Mesendoderm (in vitro differentiated cells): Measurements from ENCODE around the gene MSRB1.
"Not testable (repeated sequence)": the region's sequence is repeated elsewhere in the genome, so short reads cannot be mapped to it uniquely, and the experiment has no call there.

ENCODE experiments used
- DNase-seq: peaks from one replicate; pipeline ENCODE4 v3.0.0; 2013
- H2AK5ac ChIP-seq: 2 replicates; pipeline ENCODE4 v1.6.1; 2013; ENCODE audit warnings: low read length, inconsistent platforms
- H2BK120ac ChIP-seq: 2 replicates; pipeline ENCODE4 v1.6.1; 2013; ENCODE audit warnings: low read depth, mild to moderate bottlenecking, low read length, moderate library complexity, mixed read lengths
- H2BK15ac ChIP-seq: replicated peaks from 2 replicates; pipeline ENCODE4 v1.6.1; 2013; ENCODE audit warnings: low read depth, mild to moderate bottlenecking, moderate library complexity
- H2BK5ac ChIP-seq: 2 replicates; pipeline ENCODE4 v1.6.1; 2013; ENCODE audit warnings: low read length, inconsistent platforms
- H3K18ac ChIP-seq: 2 replicates; pipeline ENCODE4 v1.6.1; 2013; ENCODE audit warnings: mild to moderate bottlenecking, low read length, mixed read lengths
- H3K23ac ChIP-seq: one replicate; pipeline ENCODE4 v1.6.1; 2013; ENCODE audit warnings: low read length
- H3K27ac ChIP-seq: 2 replicates; pipeline ENCODE4 v1.5.1; 2013; ENCODE audit warnings: low read depth, mild to moderate bottlenecking, inconsistent platforms, low read length, moderate library complexity
- H3K27me3 ChIP-seq: 2 replicates; pipeline ENCODE4 v1.6.1; 2013; ENCODE audit warnings: low read length, control low read depth, mild to moderate bottlenecking, inconsistent platforms; ENCODE audit not compliant: insufficient read depth, poor library complexity
- H3K36me3 ChIP-seq: 2 replicates; pipeline ENCODE4 v1.6.1; 2013; ENCODE audit warnings: low read length, inconsistent platforms; ENCODE audit not compliant: control insufficient read depth, insufficient read depth
- H3K4ac ChIP-seq: one replicate; pipeline ENCODE4 v1.6.1; 2013; ENCODE audit warnings: low read depth, mild to moderate bottlenecking, low read length, moderate library complexity
- H3K4me1 ChIP-seq: 2 replicates; pipeline ENCODE4 v1.6.1; 2013; ENCODE audit warnings: low read depth, low read length, inconsistent platforms; ENCODE audit not compliant: control insufficient read depth
- H3K4me2 ChIP-seq: 2 replicates; pipeline ENCODE4 v1.6.1; 2013; ENCODE audit warnings: low read length
- H3K4me3 ChIP-seq: 2 replicates; pipeline ENCODE4 v1.5.1; 2013; ENCODE audit warnings: mild to moderate bottlenecking, low read length
- H3K56ac ChIP-seq: one replicate; pipeline ENCODE4 v1.6.1; 2013; ENCODE audit warnings: low read length
- H3K79me1 ChIP-seq: 2 replicates; pipeline ENCODE4 v1.6.1; 2013; ENCODE audit warnings: low read length, inconsistent platforms
- H3K79me2 ChIP-seq: 2 replicates; pipeline ENCODE4 v1.6.1; 2013; ENCODE audit warnings: mild to moderate bottlenecking, low read length; ENCODE audit not compliant: control insufficient read depth, insufficient read depth
- H3K9ac ChIP-seq: 2 replicates; pipeline ENCODE4 v1.6.1; 2013; ENCODE audit warnings: low read length, inconsistent platforms
- H4K5ac ChIP-seq: one replicate; pipeline ENCODE4 v1.6.1; 2013; ENCODE audit warnings: low read length
- H4K8ac ChIP-seq: one replicate; pipeline ENCODE4 v1.6.1; 2013; ENCODE audit warnings: low read depth, mild to moderate bottlenecking, control low read depth, low read length, moderate library complexity
- WGBS: extraction: QIAGEN DNeasy Blood & Tissue Kit; methylation state at CpG from one replicate; pipeline ENCODE4 v1.1.7; 2013; ENCODE audit warnings: low lambda C conversion rate, missing lambda C conversion rate; ENCODE audit not compliant: insufficient coverage; ENCODE audit errors: extremely low coverage; 5-methylcytosine and 5-hydroxymethylcytosine counted together

Gene MSRB1

GRCh38 chr16:1924095-1924494 is 18.9 kb downstream of the MSRB1 start:
- Histone ChIP-seq H3K56ac (no peak overlapping the region), H3K79me2 (no peaks in the 10 kb centered on the region), H4K5ac (no peak overlapping the region), H3K23ac (no peak overlapping the region), H3K18ac (peak overlapping the region; percentile 36), H2BK120ac (no peak overlapping the region), H3K4ac (no peak overlapping the region), H3K27ac (no peak overlapping the region), H3K27me3 (peaks cover 14% of the 10 kb centered on the region), H3K36me3 (no peaks in the 10 kb centered on the region), H3K79me1 (no peaks in the 10 kb centered on the region), H3K9ac (peak overlapping the region; percentile 45), H3K4me2 (no peak overlapping the region), H2BK15ac (no peak overlapping the region), H2AK5ac (no peak overlapping the region), H2BK5ac (no peak overlapping the region), H3K4me3 (no peak overlapping the region), H4K8ac (no peak overlapping the region), H3K4me1 (no peaks in the 10 kb centered on the region)
- DNase-seq = no peak
- no CpG with 5 or more reads among the region's 5 CpGs for WGBS

DNA sequence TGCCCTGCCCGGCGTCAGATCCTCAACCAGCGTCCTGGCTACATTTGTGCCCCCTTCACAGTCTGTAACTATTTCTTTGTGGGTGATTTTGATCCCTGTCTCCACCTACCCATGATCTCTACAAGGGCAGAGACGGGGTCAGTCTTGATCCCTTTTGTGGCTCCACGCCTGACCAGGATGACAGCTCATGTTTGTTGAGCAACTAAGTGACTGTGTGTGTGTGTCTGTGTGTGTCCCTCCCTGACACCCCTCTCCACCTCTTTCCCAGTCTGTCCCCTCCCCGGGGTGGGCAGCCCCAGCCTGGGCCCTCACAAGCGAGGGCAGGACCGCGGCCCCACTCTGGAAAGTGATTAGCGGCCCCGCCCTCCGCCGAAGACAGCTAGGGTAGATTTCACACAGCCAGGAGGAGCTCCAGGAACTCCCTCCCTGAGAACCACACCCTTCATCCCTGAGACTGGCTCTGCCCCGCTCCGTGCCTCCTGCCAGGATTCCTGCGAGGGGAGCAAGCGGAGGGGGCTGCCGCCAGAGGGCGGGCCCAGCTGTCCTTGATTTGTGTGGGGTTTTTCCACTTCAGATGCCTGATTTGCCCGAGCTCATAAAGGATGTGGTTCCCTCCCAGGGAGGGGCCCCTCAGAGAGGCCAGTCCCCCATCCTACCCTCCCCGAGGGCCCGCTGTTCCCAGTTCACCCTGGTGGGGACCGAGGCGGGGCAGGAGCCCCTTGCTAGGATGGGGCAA is 19.5 kb downstream of the MSRB1 start:
- H3K27ac ChIP-seq = no peak overlapping the region
- peak overlapping the region; percentile 38 for H3K4me2 ChIP-seq
- H3K27me3 ChIP-seq = peaks cover 20% of the 10 kb centered on the region
- H3K4ac ChIP-seq = no peak overlapping the region
- no peak overlapping the region for H3K4me3 ChIP-seq
- peak overlapping the region; percentile 45 for H3K9ac ChIP-seq
- peak overlapping the region; percentile 36 for H3K18ac ChIP-seq
- H4K8ac ChIP-seq = no peak overlapping the region
- no peak overlapping the region for H2BK120ac ChIP-seq
- no peaks in the 10 kb centered on the region for H3K4me1 ChIP-seq
- WGBS = no CpG with 5 or more reads among the region's 24 CpGs
- H2BK5ac ChIP-seq = no peak overlapping the region
- no peak overlapping the region for H2BK15ac ChIP-seq
- DNase-seq = peak; percentile 87
- H4K5ac ChIP-seq = no peak overlapping the region
- H3K56ac ChIP-seq = peak overlapping the region; percentile 20
- no peak overlapping the region for H2AK5ac ChIP-seq
- peak overlapping the region; percentile 35 for H3K23ac ChIP-seq
- no peaks in the 10 kb centered on the region for H3K79me2 ChIP-seq
- H3K36me3 ChIP-seq = no peaks in the 10 kb centered on the region
- no peaks in the 10 kb centered on the region for H3K79me1 ChIP-seq

DNA sequence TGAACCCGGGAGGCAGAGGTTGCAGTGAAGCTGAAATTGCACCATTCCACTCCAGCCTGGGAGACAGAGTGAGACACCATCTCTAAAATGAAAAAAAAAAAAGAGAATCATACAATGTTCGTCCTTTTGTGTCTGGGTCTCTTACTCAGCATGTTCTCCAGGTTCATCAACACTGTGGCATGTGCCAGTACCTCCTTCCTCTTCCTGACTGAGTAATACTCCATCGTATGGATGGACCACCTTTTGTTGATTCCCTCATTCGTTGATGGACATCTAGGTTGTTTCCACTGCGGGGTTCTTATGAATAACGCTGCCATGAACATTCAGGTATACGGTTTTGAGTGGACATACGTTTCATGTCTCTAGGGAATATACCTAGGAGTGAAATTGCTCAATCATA is 20.6 kb downstream of the MSRB1 start:
- WGBS = no CpG with 5 or more reads among the region's 8 CpGs
- H3K9ac ChIP-seq = no peak overlapping the region
- no peak overlapping the region for H3K27ac ChIP-seq
- peaks cover 28% of the 10 kb centered on the region for H3K27me3 ChIP-seq
- H3K79me2 ChIP-seq = no peaks in the 10 kb centered on the region
- H2BK5ac ChIP-seq = no peak overlapping the region
- H3K79me1 ChIP-seq = no peaks in the 10 kb centered on the region
- H2BK120ac ChIP-seq = no peak overlapping the region
- H3K4me1 ChIP-seq = no peaks in the 10 kb centered on the region
- H2BK15ac ChIP-seq = no peak overlapping the region
- no peaks in the 10 kb centered on the region for H3K36me3 ChIP-seq
- no peak overlapping the region for H3K4me2 ChIP-seq
- H2AK5ac ChIP-seq = no peak overlapping the region
- H3K23ac ChIP-seq = no peak overlapping the region
- H4K5ac ChIP-seq = no peak overlapping the region
- no peak overlapping the region for H4K8ac ChIP-seq
- DNase-seq = no peak
- H3K56ac ChIP-seq = no peak overlapping the region
- no peak overlapping the region for H3K18ac ChIP-seq
- H3K4ac ChIP-seq = no peak overlapping the region
- H3K4me3 ChIP-seq = no peak overlapping the region

- Histone ChIP-seq H3K79me1 (no peaks in the 10 kb centered on the region), H3K27me3 (peaks cover 34% of the 10 kb centered on the region), H4K8ac (no peak overlapping the region), H2BK120ac (no peak overlapping the region), H3K56ac (peak overlapping the region; percentile 15), H3K27ac (no peak overlapping the region), H3K79me2 (no peaks in the 10 kb centered on the region), H3K23ac (no peak overlapping the region), H2BK15ac (no peak overlapping the region), H3K9ac (no peak overlapping the region), H4K5ac (no peak overlapping the region), H2BK5ac (no peak overlapping the region), H2AK5ac (no peak overlapping the region), H3K18ac (no peak overlapping the region), H3K4me2 (no peak overlapping the region), H3K4ac (no peak overlapping the region), H3K4me1 (no peaks in the 10 kb centered on the region), H3K4me3 (no peak overlapping the region), H3K36me3 (no peaks in the 10 kb centered on the region)
- no CpG with 5 or more reads among the region's 15 CpGs for WGBS
- peak; percentile 67 for DNase-seq
Observed at GRCh38 chr16:1920727-1921171, 22.2 kb downstream of the MSRB1 start.

DNA sequence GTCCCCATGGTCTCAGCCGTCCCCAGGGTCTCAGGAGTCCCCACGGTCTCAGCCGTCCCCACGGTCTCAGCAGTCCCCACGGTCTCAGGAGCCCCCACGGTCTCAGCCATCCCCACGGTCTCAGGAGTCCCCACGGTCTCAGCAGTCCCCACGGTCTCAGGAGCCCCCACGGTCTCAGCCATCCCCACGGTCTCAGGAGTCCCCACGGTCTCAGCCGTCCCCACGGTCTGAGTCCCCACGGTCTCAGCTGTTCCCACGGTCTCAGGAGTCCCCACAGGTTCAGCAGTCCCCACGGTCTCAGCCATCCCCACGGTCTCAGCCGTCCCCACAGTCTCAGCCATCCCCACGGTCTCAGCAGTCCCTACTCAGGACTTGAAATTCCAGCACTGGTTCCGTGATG is 22.9 kb downstream of the MSRB1 start:
- H3K79me2 ChIP-seq, H3K4me2 ChIP-seq, H4K5ac ChIP-seq, H3K56ac ChIP-seq, H2AK5ac ChIP-seq, DNase-seq, H3K23ac ChIP-seq, H4K8ac ChIP-seq, H3K4me1 ChIP-seq, H3K36me3 ChIP-seq, H3K79me1 ChIP-seq, H2BK15ac ChIP-seq, H2BK120ac ChIP-seq, H3K9ac ChIP-seq, H3K4ac ChIP-seq, H3K18ac ChIP-seq, H2BK5ac ChIP-seq, H3K27ac ChIP-seq, H3K4me3 ChIP-seq: not testable (repeated sequence)
- H3K27me3 ChIP-seq = peaks cover 34% of the 10 kb centered on the region
- WGBS = no CpG with 5 or more reads among the region's 21 CpGs
